Measurements from ENCODE around the gene NEB.
A peak's percentile ranks its signal among the peaks of the same experiment; 100 is the strongest.
"Not testable (repeated sequence)": the region's sequence is repeated elsewhere in the genome, so short reads cannot be mapped to it uniquely, and the experiment has no call there.

Gene NEB

GRCh38 chr2:151698134-151698533, 36.1 kb downstream of the NEB start:
- DNase-seq = not testable (repeated sequence)

- DNase-seq = no peak
Observed at GRCh38 chr2:151695778-151696177, 38.5 kb downstream of the NEB start.

- DNase-seq = no peak
Observed at GRCh38 chr2:151691631-151692030, 42.6 kb downstream of the NEB start.

GRCh38 chr2:151688719-151689118, 45.6 kb downstream of the NEB start:
- DNase-seq = no peak

- no peak for DNase-seq
Observed at GRCh38 chr2:151682459-151683003, 51.7 kb downstream of the NEB start.

GRCh38 chr2:151681051-151681450, 53.2 kb downstream of the NEB start:
- DNase-seq = no peak

- DNase-seq = no peak
Observed at GRCh38 chr2:151679994-151680393, 54.3 kb downstream of the NEB start.

GRCh38 chr2:151678849-151679248, 55.4 kb downstream of the NEB start:
- no peak for DNase-seq

GRCh38 chr2:151673016-151673415, 61.3 kb downstream of the NEB start:
- DNase-seq = no peak

- DNase-seq = no peak
Observed at GRCh38 chr2:151672277-151672676, 62.0 kb downstream of the NEB start.

- no peak for DNase-seq
Observed at GRCh38 chr2:151670846-151671597, 63.3 kb downstream of the NEB start.

GRCh38 chr2:151670346-151670745, 63.9 kb downstream of the NEB start:
- no peak for DNase-seq

- DNase-seq = peak in 15 of 56 donors; percentile 2 to 33 (median 8)
Observed at GRCh38 chr2:151669585-151670081, 64.6 kb downstream of the NEB start.

- DNase-seq = no peak
Observed at GRCh38 chr2:151668737-151669136, 65.5 kb downstream of the NEB start.

- no peak for DNase-seq
Observed at GRCh38 chr2:151665959-151666358, 68.3 kb downstream of the NEB start.

GRCh38 chr2:151664520-151664919, 69.8 kb downstream of the NEB start:
- DNase-seq = no peak

GRCh38 chr2:151661625-151662024, 72.7 kb downstream of the NEB start:
- no peak for DNase-seq

GRCh38 chr2:151658081-151658480, 76.2 kb downstream of the NEB start:
- no peak for DNase-seq

- DNase-seq = no peak
Observed at GRCh38 chr2:151657667-151658076, 76.6 kb downstream of the NEB start.

GRCh38 chr2:151655663-151656398, 78.4 kb downstream of the NEB start:
- DNase-seq = no peak

GRCh38 chr2:151654891-151655290, 79.4 kb downstream of the NEB start:
- no peak for DNase-seq

- no peak for DNase-seq
Observed at GRCh38 chr2:151654085-151654484, 80.2 kb downstream of the NEB start.
